ENCODE measurements around the gene STARD13.
"Not testable (repeated sequence)": the region's sequence is repeated elsewhere in the genome, so short reads cannot be mapped to it uniquely, and the experiment has no call there.

The STARD13 gene

DNA sequence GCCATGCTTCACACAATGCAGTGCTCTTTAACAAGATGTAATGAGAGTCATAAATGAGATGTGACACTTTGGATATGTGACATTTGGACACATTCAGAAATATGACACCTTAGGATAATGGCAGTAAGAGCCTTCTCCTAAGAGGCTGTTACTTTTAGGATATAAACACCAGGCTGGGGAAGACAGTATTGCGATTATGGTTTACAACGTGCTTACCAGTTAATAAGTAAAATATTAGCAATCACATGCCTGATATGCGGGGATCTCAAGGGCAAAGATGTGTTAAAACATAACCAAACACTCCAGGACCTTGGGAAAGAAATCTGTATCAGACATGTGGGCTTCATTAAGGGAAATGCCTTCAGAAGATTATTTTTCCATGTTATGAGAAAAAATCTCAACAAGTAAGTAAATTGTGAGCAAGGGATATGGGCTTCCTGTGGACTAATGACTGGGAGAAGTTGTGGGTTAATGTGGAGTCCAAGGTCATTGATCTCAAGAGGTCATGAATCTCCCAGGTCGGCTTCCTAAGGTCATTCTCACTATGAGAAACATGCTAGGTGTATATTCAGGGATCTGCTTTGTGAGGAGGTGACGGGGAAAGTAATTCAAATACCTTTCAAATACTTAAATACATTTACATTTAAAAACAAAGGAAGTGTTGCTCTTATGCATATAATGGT lies 105.3 kb downstream of the STARD13 start:
- no peak for DNase-seq (ENCODE audit: low read depth in 2 of 3, low spot score in 1 of 3)

DNA sequence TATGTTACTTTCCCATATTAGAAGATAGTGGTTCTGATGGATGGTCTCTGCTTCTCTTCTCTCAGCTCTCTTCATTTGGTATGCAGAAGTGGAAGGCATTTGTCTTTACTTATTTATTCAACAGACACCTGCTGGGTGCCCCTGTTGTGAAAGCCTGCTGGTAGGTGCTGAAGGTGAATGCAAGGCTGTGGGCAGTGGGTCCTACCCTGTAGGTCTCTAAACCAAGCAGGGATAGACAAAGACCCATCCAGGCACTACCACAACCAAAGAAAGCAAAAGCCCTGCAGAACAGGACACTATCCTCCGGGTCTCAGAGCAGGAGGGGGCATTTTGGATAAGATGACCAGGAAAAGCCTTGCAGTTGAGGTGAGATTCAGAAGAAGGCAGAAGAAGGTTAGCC lies 106.1 kb downstream of the STARD13 start:
- DNase-seq (ENCODE audit: low read depth in 2 of 3, low spot score in 1 of 3), result no peak

- no peak for DNase-seq (ENCODE audit: low read depth in 2 of 3, low spot score in 1 of 3)
Measured at GRCh38 chr13:33178209-33178840, 107.2 kb downstream of the STARD13 start.

GRCh38 chr13:33177340-33178208 lies 108.0 kb downstream of the STARD13 start:
- DNase-seq (ENCODE audit: low read depth in 2 of 3, low spot score in 1 of 3), result not testable (repeated sequence)

GRCh38 chr13:33176526-33176925 lies 109.0 kb downstream of the STARD13 start:
- no peak for DNase-seq (ENCODE audit: low read depth in 2 of 3, low spot score in 1 of 3)

GRCh38 chr13:33175991-33176390 lies 109.6 kb downstream of the STARD13 start:
- no peak for DNase-seq (ENCODE audit: low read depth in 2 of 3, low spot score in 1 of 3)

DNA sequence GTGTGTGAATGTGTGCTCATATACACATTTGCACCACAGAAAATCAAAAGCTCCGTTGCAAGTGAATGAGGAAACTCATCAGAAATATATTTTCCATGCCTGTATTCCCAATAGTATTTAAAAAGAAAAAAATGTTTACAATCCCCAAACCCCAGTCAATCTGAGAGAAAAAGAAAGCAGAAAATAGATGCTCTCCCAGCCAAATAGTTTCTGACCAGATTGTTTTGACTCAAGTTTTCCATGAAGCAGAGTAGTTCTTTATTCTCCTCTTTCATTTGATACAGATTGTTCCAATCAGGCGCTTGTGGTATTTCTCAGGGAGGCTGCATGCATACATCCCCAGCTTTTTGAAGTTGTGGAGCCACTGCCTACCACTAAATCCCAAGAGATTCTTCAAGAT lies 110.6 kb downstream of the STARD13 start:
- no peak for DNase-seq (ENCODE audit: low read depth in 2 of 3, low spot score in 1 of 3)

- no peak for DNase-seq (ENCODE audit: low read depth in 2 of 3, low spot score in 1 of 3)
Measured at GRCh38 chr13:33174491-33174890, 111.1 kb downstream of the STARD13 start.

GRCh38 chr13:33172911-33173310 lies 112.6 kb downstream of the STARD13 start:
- DNase-seq (ENCODE audit: low read depth in 2 of 3, low spot score in 1 of 3), result no peak

GRCh38 chr13:33172400-33172799 lies 113.2 kb downstream of the STARD13 start:
- no peak for DNase-seq (ENCODE audit: low read depth in 2 of 3, low spot score in 1 of 3)

GRCh38 chr13:33169273-33169980 lies 116.1 kb downstream of the STARD13 start:
- no peak for DNase-seq (ENCODE audit: low read depth in 2 of 3, low spot score in 1 of 3)

- no peak for DNase-seq (ENCODE audit: low read depth in 2 of 3, low spot score in 1 of 3)
Measured at GRCh38 chr13:33168321-33168960, 117.1 kb downstream of the STARD13 start.

- no peak for DNase-seq (ENCODE audit: low read depth in 2 of 3, low spot score in 1 of 3)
Measured at GRCh38 chr13:33167491-33167890, 118.1 kb downstream of the STARD13 start.

- DNase-seq (ENCODE audit: low read depth in 2 of 3, low spot score in 1 of 3), result no peak
Measured at GRCh38 chr13:33165787-33166186, 119.8 kb downstream of the STARD13 start.

- DNase-seq (ENCODE audit: low read depth in 2 of 3, low spot score in 1 of 3), result no peak
Measured at GRCh38 chr13:33164331-33164730, 121.2 kb downstream of the STARD13 start.

DNA sequence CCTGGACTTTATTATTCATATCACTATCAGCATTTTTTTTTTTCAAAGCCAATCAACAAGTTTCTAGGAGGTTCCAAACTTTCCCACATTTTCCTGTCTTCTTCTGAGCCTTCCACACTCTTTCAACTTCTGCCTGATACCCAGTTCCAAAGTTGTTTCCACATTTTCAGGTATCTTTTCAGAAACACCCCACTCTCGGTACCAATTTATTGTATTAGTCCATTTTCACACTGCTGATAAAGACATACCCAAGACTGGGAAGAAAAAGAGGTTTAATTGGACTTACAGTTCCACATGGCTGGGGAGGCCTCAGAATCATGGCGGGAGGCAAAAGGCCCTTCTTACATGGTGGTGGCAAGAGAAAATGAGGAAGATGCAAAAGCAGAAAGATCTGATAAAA lies 122.8 kb downstream of the STARD13 start:
- not testable (repeated sequence) for DNase-seq (ENCODE audit: low read depth in 2 of 3, low spot score in 1 of 3)

DNA sequence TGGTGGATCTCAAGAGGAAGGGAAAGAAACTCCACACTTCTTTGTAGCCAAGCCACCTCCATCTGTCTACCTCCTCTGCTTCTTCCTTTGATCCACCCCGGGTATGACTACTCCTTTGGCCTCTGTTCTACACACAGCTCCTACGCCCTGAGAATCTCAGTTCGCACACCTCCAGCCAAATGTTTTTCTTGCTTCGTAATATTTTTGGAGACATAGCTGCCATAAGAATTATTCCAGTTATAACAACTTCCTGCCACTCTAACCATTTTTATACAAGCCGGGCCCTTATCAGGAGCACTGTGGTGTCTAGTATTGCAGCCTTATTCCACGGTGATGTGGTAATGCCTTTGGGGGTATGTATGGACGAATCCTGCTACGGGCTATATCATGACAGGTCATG lies 126.7 kb downstream of the STARD13 start:
- DNase-seq (ENCODE audit: low read depth in 2 of 3, low spot score in 1 of 3), result no peak

GRCh38 chr13:33158271-33158670 lies 127.3 kb downstream of the STARD13 start:
- no peak for DNase-seq (ENCODE audit: low read depth in 2 of 3, low spot score in 1 of 3)

DNA sequence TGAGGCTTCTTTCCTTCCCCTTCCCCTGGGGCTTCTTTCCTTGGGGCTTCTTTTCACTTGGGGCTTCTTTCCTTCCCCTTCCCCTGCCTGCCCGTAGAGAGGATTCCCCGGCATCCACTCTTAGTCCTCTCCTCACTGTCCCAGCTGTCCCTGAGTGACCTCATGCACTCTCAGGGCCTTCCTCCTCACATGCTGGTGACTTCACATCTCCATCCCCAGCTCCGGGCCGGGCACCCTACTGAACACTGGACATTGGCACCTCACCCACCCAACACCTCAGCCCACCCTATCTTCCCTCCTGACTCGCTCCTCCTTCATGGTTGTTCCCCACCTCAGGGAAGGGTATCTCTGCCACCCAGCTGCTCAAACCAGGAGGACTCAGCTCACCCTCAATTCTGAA lies 130.6 kb downstream of the STARD13 start:
- DNase-seq (ENCODE audit: low read depth in 2 of 3, low spot score in 1 of 3), result no peak

DNA sequence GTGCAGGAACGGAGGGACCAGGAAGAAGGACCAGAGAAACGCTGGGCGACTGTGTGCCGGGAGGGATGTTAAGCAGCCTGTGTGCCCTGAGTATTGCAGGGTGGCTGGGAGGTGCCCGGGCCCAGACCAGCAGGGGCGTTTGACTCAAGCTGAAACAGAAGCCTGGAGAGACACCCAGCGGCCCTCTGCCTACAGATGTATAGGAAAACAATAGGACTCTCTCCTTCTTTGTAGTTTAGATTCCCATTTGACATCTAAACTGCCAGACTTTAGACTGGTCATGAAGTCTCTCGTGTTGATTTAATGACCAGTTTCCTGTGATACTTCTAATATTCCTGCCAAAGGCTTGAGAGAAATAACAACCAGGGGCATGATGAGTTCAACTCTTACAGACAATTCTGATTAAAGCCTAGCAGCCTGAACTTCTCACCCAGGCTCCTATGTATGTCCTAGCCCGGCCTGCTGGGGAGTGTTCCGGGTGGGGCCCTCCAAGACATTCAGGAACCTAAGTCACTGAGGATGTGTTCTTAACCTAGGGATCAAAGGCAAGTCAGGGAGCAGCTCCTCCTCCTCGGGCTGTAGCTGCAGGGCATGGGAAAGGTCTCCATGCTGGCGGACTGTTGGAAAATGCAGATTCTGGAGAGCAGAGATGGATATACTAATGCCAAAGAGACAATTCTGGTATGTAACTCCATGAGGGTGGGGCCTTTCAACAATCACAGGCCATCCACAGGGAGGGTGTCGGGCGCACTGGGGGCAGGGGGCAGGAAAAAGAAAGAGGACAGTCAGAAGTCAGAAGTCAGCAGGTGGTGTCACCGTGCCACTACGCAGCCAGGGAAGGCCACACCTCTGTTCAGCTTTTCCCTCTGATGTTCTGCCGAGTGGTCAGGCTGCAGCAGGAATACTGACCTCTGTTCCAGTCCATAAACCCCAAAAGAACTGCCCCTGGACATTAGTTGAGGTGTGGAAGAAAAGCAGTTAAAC lies 131.8 kb downstream of the STARD13 start:
- no peak for DNase-seq (ENCODE audit: low read depth in 2 of 3, low spot score in 1 of 3)

Data from stimulated activated CD4-positive, alpha-beta T cell treated with anti-CD3 and anti-CD28 coated beads, Interleukin-12 subunit alpha, Interleukin-12 subunit beta, amount 100 ng/mL, for 48 hours (primary cell).